ENCODE results near the gene IL17C. TPM values are rescaled to one million over a fixed set of nuclear protein-coding genes. Genes with fewer than 3 reads are reported as not detected.

IL17C gene
- total and polyA plus RNA-seq, 9 of the 15 experiments (the other 6 are each of a cell fraction or from before 2014, with no cell fraction given) = not detected

DNA sequence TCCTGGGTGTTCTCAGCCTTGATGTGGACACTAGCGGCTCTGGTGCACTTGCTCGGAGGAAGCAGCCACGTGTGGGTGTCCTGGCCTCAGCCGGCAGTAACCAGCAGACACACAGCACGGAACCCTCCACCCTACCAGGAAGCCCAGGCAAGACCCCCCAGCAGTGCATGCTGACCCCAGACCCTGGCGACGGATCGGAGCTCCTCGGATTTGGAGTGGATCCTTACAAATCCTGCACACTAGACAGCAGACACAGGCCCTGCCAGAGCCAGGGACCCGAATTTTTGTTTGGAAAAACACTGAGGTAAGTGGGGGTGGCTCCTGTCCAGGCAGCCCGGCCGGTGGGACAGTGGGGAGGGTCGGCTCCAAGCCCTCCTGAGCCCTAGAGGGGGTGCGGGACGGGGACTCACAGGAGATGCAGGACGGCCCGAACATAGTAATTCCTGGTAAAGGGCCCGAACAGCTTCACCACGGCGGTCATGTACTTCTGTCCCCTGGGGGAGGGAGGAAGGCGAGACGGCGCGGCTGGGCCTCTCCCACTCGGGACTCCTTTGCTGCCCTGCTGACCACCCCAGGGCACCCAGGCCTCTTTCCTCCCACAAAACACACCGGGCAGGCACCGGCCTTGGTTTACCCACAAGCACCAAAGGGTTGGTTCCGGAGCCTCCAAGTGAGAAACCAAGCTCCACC is 8.1 kb downstream of the IL17C start:
- intact Hi-C loops (cut with micrococcal nuclease) = no loop called here
- Histone ChIP-seq H4K20me1 (replicated peaks; ENCODE audit: control insufficient read depth, insufficient read depth, low read length) (peaks cover 8% of the 10 kb centered on the region; the same call in 1 of the 2 replicates), H3K9me1 (ENCODE audit: control insufficient read depth, insufficient read depth, low read length) (no peaks in the 10 kb centered on the region), H3K36me3 (ENCODE audit: control insufficient read depth, insufficient read depth, low read length) (peaks cover 38% of the 10 kb centered on the region; the same call in 2 of the 3 replicates), H3K27ac (ENCODE audit: extremely low read depth, low read depth, low read length) (no peak overlapping the region), H2AFZ (ENCODE audit: low read depth, low read length) (no peak overlapping the region), H3K4me3 (no peak overlapping the region), H3K9ac (ENCODE audit: insufficient read depth in 1 of 2, low read depth in 2 of 2, low read length in 2 of 2) (peak overlapping the region in 1 of 2 experiments; percentile 66; a peak in 2 of 4 replicates), H3K4me1 (replicated peaks in 1 of 2; ENCODE audit: control insufficient read depth in 2 of 2, insufficient read depth in 2 of 2, low read length in 2 of 2) (peaks cover 5 to 82% of the 10 kb centered on the region in 2 experiments; a peak in 4 of 5 replicates), H3K9me3 (replicated peaks; ENCODE audit: control insufficient read depth, insufficient read depth, low read depth, low read length) (no peaks in the 10 kb centered on the region), H3K4me2 (ENCODE audit: insufficient read depth, low read length) (no peak overlapping the region), H3K79me2 (ENCODE audit: control insufficient read depth, insufficient read depth, low read length) (peaks cover 29% of the 10 kb centered on the region), H3K27me3 (ENCODE audit: control insufficient read depth in 2 of 2, insufficient read depth in 2 of 2, low read length in 2 of 2) (no peaks in the 10 kb centered on the region)
- CTCF ChIA-PET (ENCODE audit: low intra/inter-chr PET ratio) = no interaction called here
- in situ Hi-C loops (cut with MboI) = no loop called here
- WGBS (ENCODE audit: insufficient coverage, low coverage, missing lambda C conversion rate) = 86% methylated on average over 17 of the region's 28 CpGs
- TF ChIP-seq ZNF512 (tag; IDR thresholded peaks at IDR 0.05) (no peak), RBM15 (IDR thresholded peaks at IDR 0.05; ENCODE audit: insufficient read depth, low read length) (no peak), POLR2G (IDR thresholded peaks at IDR 0.05; ENCODE audit: low read depth, low read length) (peak; percentile 60), MCM5 (IDR thresholded peaks at IDR 0.05; ENCODE audit: low read depth) (no peak), ZBTB33 (CRISPR knock-in tag; IDR thresholded peaks at IDR 0.05) (0 out of 2 replicates have a peak, but pooled peaks have one; percentile 4), ZNF347 (CRISPR knock-in tag; IDR thresholded peaks at IDR 0.05; ENCODE audit: low read depth) (no peak), POLR2H (tag; IDR thresholded peaks at IDR 0.05; ENCODE audit: low read depth) (no peak), SRSF3 (IDR thresholded peaks at IDR 0.05; ENCODE audit: insufficient read depth, low read length) (0 out of 2 replicates have a peak, but pooled peaks have one; percentile 26), RBFOX2 (IDR thresholded peaks at IDR 0.05; ENCODE audit: low read depth, low read length) (peak; percentile 27; the same call in 1 of the 2 replicates)
- TF ChIP-seq, protein P1, sequence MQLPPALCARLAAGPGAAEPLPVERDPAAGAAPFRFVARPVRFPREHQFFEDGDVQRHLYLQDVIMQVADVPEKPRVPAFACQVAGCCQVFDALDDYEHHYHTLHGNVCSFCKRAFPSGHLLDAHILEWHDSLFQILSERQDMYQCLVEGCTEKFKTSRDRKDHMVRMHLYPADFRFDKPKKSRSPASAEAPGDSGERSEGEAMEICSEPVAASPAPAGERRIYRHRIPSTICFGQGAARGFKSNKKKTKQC (CRISPR knock-in tag; IDR thresholded peaks at IDR 0.05) = no peak
- POLR2A ChIA-PET = interaction anchor here (0.6 kb wide), 1 partner anchor 566 kb away, joined by 3 read pairs; no protein-coding TSS in a partner anchor
- no TSS peak for BruUV-seq (replicated peaks)
- no peak for DNase-seq (ENCODE audit: extremely low read depth in 1 of 4, low spot score in 3 of 4)
- no peak for ATAC-seq
- FAIRE-seq = no peak

All from K562 (cell line).